Measurements from ENCODE around the gene PCCB.

DNA sequence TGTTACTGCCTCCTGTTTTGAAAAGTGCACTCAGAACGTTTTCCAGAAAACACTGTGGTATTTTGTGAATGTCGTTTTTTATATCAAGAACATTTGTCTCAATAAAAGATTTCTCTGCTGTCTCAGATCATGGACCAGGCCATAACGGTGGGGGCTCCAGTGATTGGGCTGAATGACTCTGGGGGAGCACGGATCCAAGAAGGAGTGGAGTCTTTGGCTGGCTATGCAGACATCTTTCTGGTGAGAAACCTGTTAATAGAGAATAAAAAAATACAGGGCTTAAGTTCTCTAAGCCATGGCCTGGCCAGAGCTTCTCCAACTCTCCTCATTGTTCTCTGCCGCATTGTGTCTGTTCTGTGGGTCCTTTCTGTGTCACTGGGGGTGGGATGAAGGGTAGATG lies 11.7 kb downstream of the PCCB start:
- TF ChIP-seq, protein P1, sequence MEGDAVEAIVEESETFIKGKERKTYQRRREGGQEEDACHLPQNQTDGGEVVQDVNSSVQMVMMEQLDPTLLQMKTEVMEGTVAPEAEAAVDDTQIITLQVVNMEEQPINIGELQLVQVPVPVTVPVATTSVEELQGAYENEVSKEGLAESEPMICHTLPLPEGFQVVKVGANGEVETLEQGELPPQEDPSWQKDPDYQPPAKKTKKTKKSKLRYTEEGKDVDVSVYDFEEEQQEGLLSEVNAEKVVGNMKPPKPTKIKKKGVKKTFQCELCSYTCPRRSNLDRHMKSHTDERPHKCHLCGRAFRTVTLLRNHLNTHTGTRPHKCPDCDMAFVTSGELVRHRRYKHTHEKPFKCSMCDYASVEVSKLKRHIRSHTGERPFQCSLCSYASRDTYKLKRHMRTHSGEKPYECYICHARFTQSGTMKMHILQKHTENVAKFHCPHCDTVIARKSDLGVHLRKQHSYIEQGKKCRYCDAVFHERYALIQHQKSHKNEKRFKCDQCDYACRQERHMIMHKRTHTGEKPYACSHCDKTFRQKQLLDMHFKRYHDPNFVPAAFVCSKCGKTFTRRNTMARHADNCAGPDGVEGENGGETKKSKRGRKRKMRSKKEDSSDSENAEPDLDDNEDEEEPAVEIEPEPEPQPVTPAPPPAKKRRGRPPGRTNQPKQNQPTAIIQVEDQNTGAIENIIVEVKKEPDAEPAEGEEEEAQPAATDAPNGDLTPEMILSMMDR (IDR thresholded peaks at IDR 0.05; ENCODE audit: low read depth, low read length) = no peak
- no peak for TF ChIP-seq EZH2phosphoT487 (IDR thresholded peaks at IDR 0.05; ENCODE audit: low read depth)

Measured in OCI-LY3 (cell line).